IPS DF 6.9 (cell line): ENCODE data around the gene SND1.

Source experiments
- DNase-seq: peaks from one replicate; pipeline ENCODE4 v3.0.0-alpha.2; 2013; ENCODE audit warnings: low read depth, low spot score
- H3K27ac ChIP-seq: one replicate; pipeline ENCODE4 v1.5.1; 2013; ENCODE audit warnings: low read length, control low read depth
- H3K27me3 ChIP-seq: 2 replicates; pipeline ENCODE4 v1.6.1; 2013; ENCODE audit warnings: mild to moderate bottlenecking, low read length; ENCODE audit not compliant: control insufficient read depth, insufficient read depth
- H3K36me3 ChIP-seq: 2 replicates; pipeline ENCODE4 v1.6.1; 2013; ENCODE audit warnings: low read length; ENCODE audit not compliant: control insufficient read depth, insufficient read depth
- H3K4me1 ChIP-seq: 2 replicates; pipeline ENCODE4 v1.6.1; 2013; ENCODE audit warnings: low read length; ENCODE audit not compliant: control insufficient read depth, insufficient read depth
- H3K4me3 ChIP-seq: 2 replicates; pipeline ENCODE4 v1.5.1; 2013; ENCODE audit warnings: mild to moderate bottlenecking, low read length
- H3K9me3 ChIP-seq: 2 replicates; pipeline ENCODE4 v1.6.1; 2013; ENCODE audit warnings: low read length, inconsistent platforms; ENCODE audit not compliant: control insufficient read depth, insufficient read depth
- WGBS: extraction: QIAGEN DNeasy Blood & Tissue Kit; methylation state at CpG from one replicate; pipeline ENCODE4 v1.1.7; 2013; ENCODE audit warnings: mixed read lengths, missing lambda C conversion rate; ENCODE audit not compliant: insufficient read length, insufficient coverage; 5-methylcytosine and 5-hydroxymethylcytosine counted together

Gene SND1

DNA sequence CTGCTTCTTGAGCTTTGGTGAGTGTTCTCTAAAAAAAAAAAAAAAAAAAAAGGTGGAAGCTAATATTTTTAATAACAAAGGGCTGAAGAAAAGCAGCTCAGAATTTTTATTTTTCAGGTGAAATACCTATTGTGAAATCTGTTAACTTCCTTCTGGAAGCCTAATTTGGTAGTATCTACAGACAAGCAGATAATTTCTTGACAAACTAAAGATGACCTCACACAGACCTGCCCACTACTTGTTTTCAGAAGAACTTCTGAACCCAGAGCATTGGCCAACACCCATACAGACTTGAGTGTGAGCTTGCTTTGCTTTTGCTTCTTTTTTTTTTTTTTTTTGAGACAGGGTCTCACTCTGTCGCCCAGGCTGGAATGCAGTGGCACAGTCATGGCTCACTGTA is 348.1 kb downstream of the SND1 start:
- H3K36me3 ChIP-seq, result no peaks in the 10 kb centered on the region
- no peaks in the 10 kb centered on the region for H3K27me3 ChIP-seq
- no peak for DNase-seq
- no CpG with 5 or more reads among the region's 1 CpG for WGBS
- H3K4me3 ChIP-seq, result no peak overlapping the region
- no peak overlapping the region for H3K27ac ChIP-seq
- H3K9me3 ChIP-seq, result no peaks in the 10 kb centered on the region
- peaks cover 1% of the 10 kb centered on the region; the same call in 1 of the 2 replicates for H3K4me1 ChIP-seq

- Histone ChIP-seq H3K36me3 (no peaks in the 10 kb centered on the region), H3K9me3 (no peaks in the 10 kb centered on the region), H3K27me3 (no peaks in the 10 kb centered on the region), H3K4me1 (no peaks in the 10 kb centered on the region), H3K4me3 (no peak overlapping the region), H3K27ac (no peak overlapping the region)
- no CpG with 5 or more reads among the region's 6 CpGs for WGBS
- no peak for DNase-seq
These were observed 348.9 kb downstream of the SND1 start for GRCh38 chr7:128000854-128001265.

DNA sequence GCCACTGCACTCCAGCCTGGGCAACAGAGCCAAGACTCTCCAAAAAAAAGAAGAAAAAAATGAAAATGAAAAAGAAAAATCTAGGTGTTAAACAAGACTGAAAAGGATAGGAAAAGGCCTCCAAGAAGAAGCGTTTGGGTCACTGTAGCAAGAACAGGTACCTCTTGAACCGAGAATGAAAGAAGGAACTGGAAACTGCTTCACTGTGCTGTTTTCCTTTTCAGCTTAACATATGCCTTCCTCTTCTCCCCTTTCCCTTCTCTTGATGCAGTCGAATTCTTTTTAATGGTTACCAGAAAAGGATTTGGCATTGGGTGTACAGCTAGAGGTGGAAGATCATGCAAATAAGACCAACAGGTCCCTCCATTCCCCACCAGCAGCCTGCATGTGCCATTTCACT is 351.2 kb downstream of the SND1 start:
- no peaks in the 10 kb centered on the region for H3K36me3 ChIP-seq
- H3K9me3 ChIP-seq, result no peaks in the 10 kb centered on the region
- no peak overlapping the region for H3K4me3 ChIP-seq
- no peaks in the 10 kb centered on the region for H3K27me3 ChIP-seq
- H3K4me1 ChIP-seq, result no peaks in the 10 kb centered on the region
- H3K27ac ChIP-seq, result no peak overlapping the region
- no peak for DNase-seq
- no CpG with 5 or more reads among the region's 3 CpGs for WGBS

- H3K9me3 ChIP-seq, result no peaks in the 10 kb centered on the region
- no peak overlapping the region for H3K4me3 ChIP-seq
- H3K27ac ChIP-seq, result no peak overlapping the region
- no peak for DNase-seq
- no peaks in the 10 kb centered on the region for H3K27me3 ChIP-seq
- H3K36me3 ChIP-seq, result no peaks in the 10 kb centered on the region
- WGBS, result no CpG with 5 or more reads among the region's 2 CpGs
- H3K4me1 ChIP-seq, result no peaks in the 10 kb centered on the region
These were observed 351.8 kb downstream of the SND1 start for GRCh38 chr7:128003787-128004186.

DNA sequence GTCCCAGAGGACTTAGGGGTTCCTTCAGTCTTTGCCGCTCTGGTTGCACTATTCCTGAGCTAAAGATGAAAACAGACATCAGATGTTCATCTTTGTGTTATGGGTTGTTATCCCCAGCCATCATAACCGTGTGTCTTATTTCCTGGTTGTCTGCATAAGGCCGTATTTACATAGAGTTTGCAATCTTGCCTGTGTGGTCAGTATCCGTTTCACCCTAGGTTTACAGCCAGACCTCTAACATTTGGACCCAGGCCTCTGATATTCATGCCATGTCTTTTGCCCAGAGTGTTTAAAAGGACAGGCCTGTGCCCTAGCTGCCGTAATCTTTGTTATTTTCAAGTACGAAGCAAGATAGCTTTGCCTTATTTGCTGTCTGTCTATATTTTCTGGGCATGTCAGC is 352.6 kb downstream of the SND1 start:
- H3K27me3 ChIP-seq, result no peaks in the 10 kb centered on the region
- WGBS, result no CpG with 5 or more reads among the region's 6 CpGs
- H3K9me3 ChIP-seq, result no peaks in the 10 kb centered on the region
- H3K4me3 ChIP-seq, result no peak overlapping the region
- H3K36me3 ChIP-seq, result no peaks in the 10 kb centered on the region
- H3K4me1 ChIP-seq, result no peaks in the 10 kb centered on the region
- H3K27ac ChIP-seq, result no peak overlapping the region
- DNase-seq, result no peak

DNA sequence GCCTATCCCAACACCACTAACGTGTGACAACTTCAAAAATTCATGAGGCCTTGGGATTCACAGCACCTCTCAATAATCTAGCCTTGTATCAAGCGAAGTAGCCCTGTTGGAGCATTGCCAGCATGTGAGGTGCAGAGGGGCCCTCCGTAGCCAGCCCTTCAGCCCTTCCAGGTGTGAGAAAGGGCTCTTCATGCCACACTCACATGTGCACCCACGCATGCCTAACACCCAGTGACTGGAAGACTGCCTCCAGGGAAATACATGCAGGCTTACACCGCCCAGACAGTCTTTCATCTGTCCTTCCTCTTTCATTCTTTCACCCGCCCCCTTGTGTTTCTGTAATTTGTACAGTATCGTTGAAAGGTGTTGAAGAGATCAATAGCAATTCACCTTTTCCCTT is 353.1 kb downstream of the SND1 start:
- Histone ChIP-seq H3K27ac (no peak overlapping the region), H3K9me3 (no peaks in the 10 kb centered on the region), H3K4me1 (no peaks in the 10 kb centered on the region), H3K4me3 (no peak overlapping the region), H3K36me3 (no peaks in the 10 kb centered on the region), H3K27me3 (no peaks in the 10 kb centered on the region)
- WGBS, result no CpG with 5 or more reads among the region's 7 CpGs
- DNase-seq, result no peak

DNA sequence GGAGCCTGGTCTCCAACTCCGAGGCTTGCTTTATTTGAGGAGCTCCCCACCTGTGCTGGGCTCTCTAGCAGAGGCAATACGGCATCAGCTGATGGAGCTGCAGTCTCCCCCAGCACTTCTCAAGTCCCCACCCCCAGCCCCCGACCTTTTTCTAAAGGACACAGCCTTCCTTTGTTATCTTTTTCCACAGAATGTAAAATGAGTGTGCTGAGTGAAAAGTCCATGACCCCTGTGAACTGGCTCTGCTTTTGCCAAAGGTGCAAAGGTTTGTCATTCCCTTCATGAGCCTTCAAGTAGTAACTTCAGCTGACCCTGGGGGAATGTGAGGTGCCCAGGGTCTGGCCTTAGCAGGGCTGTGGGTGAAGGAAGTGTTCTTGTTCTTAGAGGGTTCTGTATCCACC is 353.8 kb downstream of the SND1 start:
- H3K36me3 ChIP-seq, result no peaks in the 10 kb centered on the region
- no peaks in the 10 kb centered on the region for H3K4me1 ChIP-seq
- no peak overlapping the region for H3K4me3 ChIP-seq
- H3K27ac ChIP-seq, result no peak overlapping the region
- WGBS, result no CpG with 5 or more reads among the region's 3 CpGs
- DNase-seq, result no peak
- no peaks in the 10 kb centered on the region for H3K27me3 ChIP-seq
- no peaks in the 10 kb centered on the region for H3K9me3 ChIP-seq

DNA sequence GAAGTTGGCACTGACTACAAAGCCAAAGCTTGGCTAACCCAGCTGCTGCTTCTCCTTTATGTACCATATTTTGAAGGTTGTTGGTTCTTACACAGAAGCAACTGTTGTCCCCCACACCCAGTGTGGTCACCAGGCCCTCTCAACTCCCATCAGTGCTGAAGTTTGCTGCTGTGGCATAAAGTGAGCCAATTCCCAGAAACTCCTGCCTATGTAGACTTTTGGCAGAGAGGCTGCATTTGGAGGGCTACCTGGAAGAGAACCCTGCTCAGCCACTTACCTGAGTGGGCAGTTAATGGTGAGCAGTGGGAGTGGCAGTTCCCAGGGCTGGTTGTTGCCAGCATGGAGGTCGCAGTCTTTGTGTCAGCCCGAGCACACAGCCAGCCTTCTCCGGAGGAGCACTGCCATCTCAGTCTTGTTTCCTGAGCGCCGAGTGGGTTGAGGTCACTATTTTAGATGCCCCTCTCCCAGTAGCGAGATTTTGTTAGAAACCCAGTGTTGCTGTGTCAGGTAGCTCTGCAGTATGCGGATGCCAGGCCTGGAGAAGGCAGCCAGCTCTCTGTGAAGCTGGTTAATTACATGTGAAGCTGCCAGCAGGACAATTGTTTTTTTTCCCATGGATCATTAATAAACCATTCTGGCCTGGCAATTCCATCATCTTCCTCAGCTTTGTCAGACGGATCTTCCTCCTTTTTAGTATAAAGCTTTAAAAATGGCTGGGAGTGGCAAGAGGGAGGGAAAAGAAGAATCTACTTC is 354.7 kb downstream of the SND1 start:
- no peak overlapping the region for H3K4me3 ChIP-seq
- H3K27ac ChIP-seq, result no peak overlapping the region
- no CpG with 5 or more reads among the region's 8 CpGs for WGBS
- H3K27me3 ChIP-seq, result no peaks in the 10 kb centered on the region
- H3K36me3 ChIP-seq, result no peaks in the 10 kb centered on the region
- H3K9me3 ChIP-seq, result no peaks in the 10 kb centered on the region
- DNase-seq, result no peak
- H3K4me1 ChIP-seq, result no peaks in the 10 kb centered on the region

GRCh38 chr7:128007303-128007680 is 355.3 kb downstream of the SND1 start:
- DNase-seq, result no peak
- no CpG with 5 or more reads among the region's 3 CpGs for WGBS

DNA sequence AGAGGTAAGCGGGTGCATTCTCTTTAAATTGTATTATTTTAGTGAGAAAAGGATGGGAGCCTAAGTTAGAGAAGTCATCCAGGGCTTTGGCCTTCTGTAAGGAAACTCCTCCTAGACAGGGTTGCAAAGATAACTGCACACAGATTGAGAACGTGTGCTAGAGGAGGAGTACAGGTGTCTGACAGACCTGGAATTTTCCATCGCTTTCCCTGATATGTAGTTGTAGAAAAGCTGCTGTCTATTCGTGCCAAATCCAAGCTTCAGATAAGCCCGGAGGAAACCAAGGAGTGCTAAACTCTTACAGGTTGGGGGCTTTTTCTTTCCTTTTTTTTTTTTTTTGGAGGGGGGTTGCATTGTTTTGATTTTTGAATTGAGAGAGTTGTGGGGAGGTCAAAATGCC is 356.1 kb downstream of the SND1 start:
- H3K27ac ChIP-seq, result no peak overlapping the region
- peaks cover 4% of the 10 kb centered on the region for H3K4me1 ChIP-seq
- H3K27me3 ChIP-seq, result no peaks in the 10 kb centered on the region
- H3K36me3 ChIP-seq, result 0 out of 2 replicates have a peak, but pooled peaks cover 3% of the 10 kb centered on the region
- WGBS, result 89% methylated on average over 1 of the region's 5 CpGs
- no peak for DNase-seq
- H3K9me3 ChIP-seq, result no peaks in the 10 kb centered on the region
- no peak overlapping the region for H3K4me3 ChIP-seq

More at GRCh38 chr7:128007303-128007680, 355.3 kb downstream of the SND1 start:
- Histone ChIP-seq H3K9me3 (no peaks in the 10 kb centered on the region), H3K27me3 (no peaks in the 10 kb centered on the region), H3K36me3 (0 out of 2 replicates have a peak, but pooled peaks cover 1% of the 10 kb centered on the region), H3K27ac (no peak overlapping the region), H3K4me1 (peaks cover 2% of the 10 kb centered on the region), H3K4me3 (no peak overlapping the region)

- H3K4me1 ChIP-seq, result peaks cover 4% of the 10 kb centered on the region
- DNase-seq, result no peak
- no peaks in the 10 kb centered on the region for H3K9me3 ChIP-seq
- no peak overlapping the region for H3K27ac ChIP-seq
- H3K36me3 ChIP-seq, result 0 out of 2 replicates have a peak, but pooled peaks cover 3% of the 10 kb centered on the region
- H3K4me3 ChIP-seq, result no peak overlapping the region
- no CpG with 5 or more reads among the region's 2 CpGs for WGBS
- H3K27me3 ChIP-seq, result no peaks in the 10 kb centered on the region
These were observed 356.8 kb downstream of the SND1 start for GRCh38 chr7:128008744-128009143.
